Activated gamma-delta T cell (primary cell): ENCODE results near the gene ARF1.

ENCODE experiments used
- DNase-seq: peaks from one replicate; lab custom pipeline; 2025; lab: John Stamatoyannopoulos, UW

ARF1 gene

GRCh38 chr1:228148196-228148861 lies 65.8 kb downstream of the ARF1 start:
- no peak for DNase-seq
